Caco-2 (cell line): ENCODE data around the gene CYCS. TPM values are rescaled to one million over a fixed set of nuclear protein-coding genes. Genes with fewer than 3 reads are reported as not detected.

ENCODE experiments used
- BruUV-seq: library from RNA; stranded (reverse); fragments of 400-500 nt; replicated peaks from 2 replicates; lab custom pipeline; 2021; lab: Mats Ljungman, UMichigan
- CTCF ChIA-PET: fragments of 300-600 bp; sonication (Branson Sonifier 250); formaldehyde crosslinking; loops from one replicate; lab custom pipeline; 2022; ENCODE audit warnings: antibody characterized with exemption; lab: Charles Lee
- POLR2A ChIA-PET: fragments of 300-600 bp; sonication (Branson Sonifier 250); formaldehyde crosslinking; loops from one replicate; lab custom pipeline; 2022; ENCODE audit warnings: antibody characterized with exemption; lab: Charles Lee
- DNase-seq, 2 experiments: peaks; one replicate each; pipeline versions ENCODE4 v3.0.0 to v3.0.0-alpha.2; 2020 to 2022
- H3K27me3 ChIP-seq: replicated peaks from 2 replicates; pipeline ENCODE4 v1.6.0; 2011; ENCODE audit warnings: low read length; ENCODE audit not compliant: control insufficient read depth, insufficient read depth
- H3K36me3 ChIP-seq: 2 replicates; pipeline ENCODE4 v1.5.1; 2011; ENCODE audit warnings: low read length; ENCODE audit not compliant: control insufficient read depth, insufficient read depth
- H3K4me1 ChIP-seq: fragments of 250-450 bp; sonication (Bioruptor Pico); 2 replicates; pipeline ENCODE4 v1.5.1; 2020; ENCODE audit warnings: mild to moderate bottlenecking
- H3K4me3 ChIP-seq: 2 replicates; pipeline ENCODE4 v1.5.1; 2011; ENCODE audit warnings: low read depth, mild to moderate bottlenecking, control low read depth, low read length
- H3K9me3 ChIP-seq: fragments of 250-450 bp; sonication (Bioruptor Pico); 2 replicates; pipeline ENCODE4 v1.5.1; 2020; ENCODE audit warnings: mild to moderate bottlenecking, moderate library complexity
- H3K27ac Mint-ChIP-seq: one replicate; pipeline ENCODE4 v1.8.0; 2022; ENCODE audit warnings: mixed read lengths; ENCODE audit not compliant: unreplicated experiment
- H3K27me3 Mint-ChIP-seq: one replicate; pipeline ENCODE4 v1.8.0; 2022; ENCODE audit warnings: mixed read lengths; ENCODE audit not compliant: insufficient read depth, unreplicated experiment
- H3K36me3 Mint-ChIP-seq: one replicate; pipeline ENCODE4 v1.8.0; 2022; ENCODE audit warnings: mild to moderate bottlenecking, mixed read lengths; ENCODE audit not compliant: insufficient read depth, unreplicated experiment
- H3K4me1 Mint-ChIP-seq: one replicate; pipeline ENCODE4 v1.8.0; 2022; ENCODE audit warnings: low read depth, mixed read lengths; ENCODE audit not compliant: unreplicated experiment
- H3K4me3 Mint-ChIP-seq: one replicate; pipeline ENCODE4 v1.8.0; 2022; ENCODE audit warnings: mild to moderate bottlenecking, moderate library complexity, mixed read lengths; ENCODE audit not compliant: unreplicated experiment
- H3K9me3 Mint-ChIP-seq: one replicate; pipeline ENCODE4 v1.8.0; 2022; ENCODE audit warnings: mixed read lengths; ENCODE audit not compliant: unreplicated experiment
- CTCF ChIP-seq, 2 experiments: fragments of 200-600 bp in 1 of 2; IDR thresholded peaks; 1 replicate in 1 of 2; 2 replicates in 1 of 2; pipeline versions ENCODE4 v1.5.1 to v1.8.0; 2011 to 2022; ENCODE audit warnings: antibody characterized with exemption in 1 of 2, control low read depth in 1 of 2, inconsistent platforms in 1 of 2, low read depth in 1 of 2, low read length in 1 of 2, mild to moderate bottlenecking in 1 of 2, moderate library complexity in 1 of 2; ENCODE audit not compliant: insufficient read depth in 1 of 2, severe bottlenecking in 1 of 2, unreplicated experiment in 1 of 2
- intact Hi-C: fragments of 100-400 bp; cut with micrococcal nuclease; formaldehyde crosslinking; loops from one replicate; pipeline ENCODE4 v1.10.0; 2022; ENCODE audit not compliant: unreplicated experiment
- total RNA-seq: library from RNA; stranded (reverse); gene quantifications from 2 replicates; pipeline ENCODE4 v1.2.3, GENCODE V29; 2022

The CYCS gene
- total RNA-seq, 1 experiment from 2014 or later: 156 TPM

- Mint-ChIP-seq H3K9me3 (no peaks in the 10 kb centered on the region), H3K27me3 (no peaks in the 10 kb centered on the region), H3K4me3 (peak overlapping the region; percentile 88), H3K27ac (peak overlapping the region; percentile 96), H3K36me3 (peaks cover 62% of the 10 kb centered on the region), H3K4me1 (peaks cover 19% of the 10 kb centered on the region)
- ChIA-PET POLR2A (interaction anchor here (0.7 to 1.8 kb wide), 13 partner anchors 24 to 315 kb away, joined by 3 to 7 read pairs (median 3); a partner anchor contains a TSS), CTCF (interaction anchor here (0.6 to 1.5 kb wide), 4 partner anchors 31 to 312 kb away, joined by 3 to 11 read pairs (median 7); no protein-coding TSS in a partner anchor)
- Histone ChIP-seq H3K4me1 (peaks cover 16% of the 10 kb centered on the region; the same call in 1 of the 2 replicates), H3K27me3 (no peaks in the 10 kb centered on the region), H3K4me3 (peak overlapping the region; percentile 77), H3K36me3 (peaks cover 3% of the 10 kb centered on the region), H3K9me3 (no peaks in the 10 kb centered on the region)
- TF ChIP-seq CTCF (IDR thresholded peaks at IDR 0.05; ENCODE audit: insufficient read depth in 1 of 2, low read depth in 1 of 2, low read length in 1 of 2, severe bottlenecking in 1 of 2, unreplicated experiment in 1 of 2): no peak
- intact Hi-C loops: loop anchor here (1.0 to 10.0 kb wide), 3 partner anchors 20 to 730 kb away; no protein-coding TSS in a partner anchor
- no TSS peak for BruUV-seq
- DNase-seq: peak in 1 of 2 experiments; percentile 29
These were observed 459 bp downstream of the CYCS start for GRCh38 chr7:25124465-25125136.

GRCh38 chr7:25122373-25122772 lies 2.7 kb downstream of the CYCS start:
- Mint-ChIP-seq H3K4me1 (peaks cover 19% of the 10 kb centered on the region), H3K27ac (no peak overlapping the region), H3K9me3 (no peaks in the 10 kb centered on the region), H3K36me3 (peaks cover 71% of the 10 kb centered on the region), H3K27me3 (no peaks in the 10 kb centered on the region), H3K4me3 (no peak overlapping the region)
- CTCF ChIA-PET: no interaction called here
- Histone ChIP-seq H3K9me3 (no peaks in the 10 kb centered on the region), H3K36me3 (peaks cover 4% of the 10 kb centered on the region; the same call in 1 of the 2 replicates), H3K4me1 (peaks cover 25% of the 10 kb centered on the region), H3K4me3 (no peak overlapping the region), H3K27me3 (no peaks in the 10 kb centered on the region)
- DNase-seq: no peak
- intact Hi-C loops: loop anchor here (10.0 kb wide), 1 partner anchor 732 kb away; no protein-coding TSS in a partner anchor
- POLR2A ChIA-PET: no interaction called here
- TF ChIP-seq CTCF (IDR thresholded peaks at IDR 0.05; ENCODE audit: insufficient read depth in 1 of 2, low read depth in 1 of 2, low read length in 1 of 2, severe bottlenecking in 1 of 2, unreplicated experiment in 1 of 2): no peak
- BruUV-seq: no TSS peak

GRCh38 chr7:25121599-25121998 lies 3.5 kb downstream of the CYCS start:
- no peak overlapping the region for H3K4me3 Mint-ChIP-seq
- Histone ChIP-seq H3K36me3 (peaks cover 4% of the 10 kb centered on the region; the same call in 1 of the 2 replicates), H3K27me3 (no peaks in the 10 kb centered on the region), H3K9me3 (no peaks in the 10 kb centered on the region), H3K4me3 (no peak overlapping the region), H3K4me1 (peaks cover 24% of the 10 kb centered on the region)
- peaks cover 13% of the 10 kb centered on the region for H3K4me1 Mint-ChIP-seq
- no peak for TF ChIP-seq CTCF (IDR thresholded peaks at IDR 0.05; ENCODE audit: insufficient read depth in 1 of 2, low read depth in 1 of 2, low read length in 1 of 2, severe bottlenecking in 1 of 2, unreplicated experiment in 1 of 2)
- intact Hi-C loops: loop anchor here (10.0 kb wide), 1 partner anchor 733 kb away; no protein-coding TSS in a partner anchor
- POLR2A ChIA-PET: no interaction called here
- peaks cover 71% of the 10 kb centered on the region for H3K36me3 Mint-ChIP-seq
- H3K27me3 Mint-ChIP-seq: no peaks in the 10 kb centered on the region
- no TSS peak for BruUV-seq
- no peak overlapping the region for H3K27ac Mint-ChIP-seq
- CTCF ChIA-PET: no interaction called here
- DNase-seq: no peak
- H3K9me3 Mint-ChIP-seq: no peaks in the 10 kb centered on the region
